ENCODE data around the gene MAPKAP1. TPM values are rescaled to one million over a fixed set of nuclear protein-coding genes. Genes with fewer than 3 reads are reported as not detected.

Gene MAPKAP1
- total RNA-seq, 1 donor from 2014 or later: 127 TPM

- intact Hi-C loops (cut with micrococcal nuclease): loop anchor here (5.0 kb wide), 1 partner anchor 223 kb away; no protein-coding TSS in a partner anchor
- DNase-seq: no peak
- no peak overlapping the region for H3K27ac ChIP-seq (replicated peaks)
- H3K27me3 ChIP-seq (ENCODE audit: low read depth): peaks cover 7% of the 10 kb centered on the region
- no peak for TF ChIP-seq CTCF (IDR thresholded peaks at IDR 0.05; ENCODE audit: borderline replicate concordance)
- H3K4me3 ChIP-seq: no peak overlapping the region
- no peaks in the 10 kb centered on the region for H3K9me3 ChIP-seq (replicated peaks)
- H3K36me3 ChIP-seq: no peaks in the 10 kb centered on the region
- H3K4me1 ChIP-seq: peaks cover 12% of the 10 kb centered on the region
Measured at GRCh38 chr9:125409217-125409636, 297.8 kb downstream of the MAPKAP1 start.

GRCh38 chr9:125407974-125408900, 298.8 kb downstream of the MAPKAP1 start:
- H3K27me3 ChIP-seq (ENCODE audit: low read depth): peaks cover 7% of the 10 kb centered on the region
- intact Hi-C loops (cut with micrococcal nuclease): loop anchor here (5.0 kb wide), 1 partner anchor 224 kb away; no protein-coding TSS in a partner anchor
- H3K27ac ChIP-seq (replicated peaks): no peak overlapping the region

GRCh38 chr9:125407432-125407973, 299.5 kb downstream of the MAPKAP1 start:
- Histone ChIP-seq H3K27me3 (ENCODE audit: low read depth) (peaks cover 7% of the 10 kb centered on the region), H3K4me3 (peak overlapping the region; percentile 80), H3K27ac (replicated peaks) (no peak overlapping the region), H3K36me3 (no peaks in the 10 kb centered on the region), H3K9me3 (replicated peaks) (no peaks in the 10 kb centered on the region), H3K4me1 (peaks cover 12% of the 10 kb centered on the region)
- DNase-seq: no peak
- intact Hi-C loops (cut with micrococcal nuclease): loop anchor here (5.0 kb wide), 1 partner anchor 225 kb away; no protein-coding TSS in a partner anchor
- no peak for TF ChIP-seq CTCF (IDR thresholded peaks at IDR 0.05; ENCODE audit: borderline replicate concordance)

More at GRCh38 chr9:125407974-125408900, 298.8 kb downstream of the MAPKAP1 start:
- H3K4me1 ChIP-seq: peaks cover 12% of the 10 kb centered on the region
- peak overlapping the region; percentile 80 for H3K4me3 ChIP-seq
- TF ChIP-seq CTCF (IDR thresholded peaks at IDR 0.05; ENCODE audit: borderline replicate concordance): peak; percentile 93
- no peaks in the 10 kb centered on the region for H3K36me3 ChIP-seq
- DNase-seq: peak; percentile 81
- H3K9me3 ChIP-seq (replicated peaks): no peaks in the 10 kb centered on the region

GRCh38 chr9:125406810-125407087, 300.3 kb downstream of the MAPKAP1 start:
- intact Hi-C loops (cut with micrococcal nuclease): loop anchor here (5.0 kb wide), 1 partner anchor 226 kb away; no protein-coding TSS in a partner anchor
- Histone ChIP-seq H3K27me3 (ENCODE audit: low read depth) (peaks cover 7% of the 10 kb centered on the region), H3K36me3 (no peaks in the 10 kb centered on the region), H3K9me3 (replicated peaks) (no peaks in the 10 kb centered on the region), H3K27ac (replicated peaks) (no peak overlapping the region), H3K4me1 (peaks cover 12% of the 10 kb centered on the region), H3K4me3 (no peak overlapping the region)
- TF ChIP-seq CTCF (IDR thresholded peaks at IDR 0.05; ENCODE audit: borderline replicate concordance): no peak
- DNase-seq: no peak

- Histone ChIP-seq H3K4me1 (peaks cover 12% of the 10 kb centered on the region), H3K27ac (replicated peaks) (no peak overlapping the region), H3K27me3 (ENCODE audit: low read depth) (peaks cover 7% of the 10 kb centered on the region), H3K36me3 (no peaks in the 10 kb centered on the region), H3K9me3 (replicated peaks) (no peaks in the 10 kb centered on the region), H3K4me3 (no peak overlapping the region)
- intact Hi-C loops (cut with micrococcal nuclease): loop anchor here (5.0 kb wide), 1 partner anchor 226 kb away; no protein-coding TSS in a partner anchor
- no peak for DNase-seq
- TF ChIP-seq CTCF (IDR thresholded peaks at IDR 0.05; ENCODE audit: borderline replicate concordance): no peak
Measured at GRCh38 chr9:125405938-125406809, 300.8 kb downstream of the MAPKAP1 start.

All from left ventricle myocardium inferior (tissue), 1 donor.